ENCODE data around the gene ACO1.

DNA sequence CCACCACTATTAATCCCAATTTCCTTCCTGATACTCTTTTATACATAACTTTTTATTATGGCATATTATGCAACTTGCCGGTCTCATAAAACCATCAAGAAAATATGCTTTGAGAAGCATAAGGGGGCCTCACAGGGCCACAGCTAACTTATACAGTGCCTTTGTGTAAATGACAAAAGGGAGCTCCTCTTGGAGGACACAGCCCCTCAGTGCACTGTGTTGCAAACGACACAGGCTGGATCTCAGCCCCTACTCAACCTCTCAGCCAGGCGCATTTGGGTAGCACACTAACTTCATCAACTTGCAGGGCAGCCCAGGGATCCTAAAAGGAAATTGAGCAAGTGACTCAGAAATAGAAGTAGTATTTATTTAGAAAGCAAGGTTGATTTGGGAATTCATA, 106.2 kb downstream of the ACO1 start:
- TF ChIP-seq POLR2A (IDR thresholded peaks at IDR 0.05), result no peak
- TF ChIP-seq, protein P1, sequence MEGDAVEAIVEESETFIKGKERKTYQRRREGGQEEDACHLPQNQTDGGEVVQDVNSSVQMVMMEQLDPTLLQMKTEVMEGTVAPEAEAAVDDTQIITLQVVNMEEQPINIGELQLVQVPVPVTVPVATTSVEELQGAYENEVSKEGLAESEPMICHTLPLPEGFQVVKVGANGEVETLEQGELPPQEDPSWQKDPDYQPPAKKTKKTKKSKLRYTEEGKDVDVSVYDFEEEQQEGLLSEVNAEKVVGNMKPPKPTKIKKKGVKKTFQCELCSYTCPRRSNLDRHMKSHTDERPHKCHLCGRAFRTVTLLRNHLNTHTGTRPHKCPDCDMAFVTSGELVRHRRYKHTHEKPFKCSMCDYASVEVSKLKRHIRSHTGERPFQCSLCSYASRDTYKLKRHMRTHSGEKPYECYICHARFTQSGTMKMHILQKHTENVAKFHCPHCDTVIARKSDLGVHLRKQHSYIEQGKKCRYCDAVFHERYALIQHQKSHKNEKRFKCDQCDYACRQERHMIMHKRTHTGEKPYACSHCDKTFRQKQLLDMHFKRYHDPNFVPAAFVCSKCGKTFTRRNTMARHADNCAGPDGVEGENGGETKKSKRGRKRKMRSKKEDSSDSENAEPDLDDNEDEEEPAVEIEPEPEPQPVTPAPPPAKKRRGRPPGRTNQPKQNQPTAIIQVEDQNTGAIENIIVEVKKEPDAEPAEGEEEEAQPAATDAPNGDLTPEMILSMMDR (IDR thresholded peaks at IDR 0.05), result no peak
